GM18951 (cell line): ENCODE data around the gene GAB2.

Experiments used
- POLR2A ChIP-seq: IDR thresholded peaks from 4 replicates; pipeline ENCODE4 v1.6.1; 2011; ENCODE audit warnings: mild to moderate bottlenecking; ENCODE audit not compliant: insufficient read length, insufficient read depth; ENCODE audit errors: extremely low read depth
- in situ Hi-C: fragments of 300-500 bp; cut with MboI; formaldehyde crosslinking; loops from one replicate; pipeline ENCODE4 v1.12.0; 2022; ENCODE audit warnings: low sequenced_read_pairs, mixed read lengths, inconsistent platforms; ENCODE audit not compliant: unreplicated experiment

The GAB2 gene

DNA sequence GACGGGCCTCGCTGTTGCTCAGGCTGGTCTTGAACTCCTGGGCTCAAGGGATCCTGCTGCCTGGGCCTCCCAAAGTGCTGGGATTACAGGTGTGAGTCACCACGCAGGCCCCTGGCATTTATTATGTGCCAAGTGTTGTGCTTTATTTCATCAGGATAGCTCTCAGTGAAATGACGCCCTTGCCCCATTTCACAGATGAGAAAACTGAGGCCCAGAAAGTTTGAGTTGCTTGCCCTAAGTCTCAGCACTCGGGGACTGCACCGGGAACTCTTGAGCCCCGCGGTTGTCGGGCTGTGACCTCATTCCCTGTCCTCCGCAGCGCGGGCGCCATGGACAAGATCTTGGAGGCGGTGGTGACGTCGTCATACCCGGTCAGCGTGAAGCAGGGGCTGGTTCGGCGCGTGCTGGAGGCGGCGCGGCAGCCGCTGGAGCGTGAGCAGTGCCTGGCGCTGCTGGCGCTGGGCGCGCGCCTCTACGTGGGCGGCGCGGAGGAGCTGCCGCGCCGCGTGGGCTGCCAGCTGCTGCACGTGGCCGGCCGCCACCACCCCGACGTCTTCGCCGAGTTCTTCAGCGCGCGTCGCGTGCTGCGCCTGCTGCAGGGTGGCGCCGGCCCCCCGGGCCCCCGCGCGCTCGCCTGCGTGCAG lies 221.6 kb downstream of the GAB2 start:
- no peak for TF ChIP-seq POLR2A
- in situ Hi-C loops, result no loop called here

DNA sequence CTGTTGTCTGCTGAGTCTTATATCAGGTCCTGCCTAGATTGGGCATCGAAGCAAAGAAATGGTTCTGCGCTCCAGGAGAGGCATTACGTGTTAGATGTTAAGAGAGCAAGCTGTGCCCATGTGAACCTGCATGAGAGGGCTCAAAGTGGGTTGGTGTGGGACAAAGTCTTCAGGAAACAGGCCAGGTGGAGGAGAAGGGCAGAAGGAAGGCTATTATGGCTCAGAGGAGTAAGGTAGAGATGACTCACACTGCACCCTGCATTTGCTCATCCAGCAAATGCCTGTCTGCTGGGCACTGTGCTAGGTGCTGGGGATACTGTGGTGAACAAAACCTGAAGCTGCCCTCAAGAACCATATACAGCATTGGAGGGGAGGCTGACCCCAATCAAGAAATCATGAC lies 223.1 kb downstream of the GAB2 start:
- no peak for TF ChIP-seq POLR2A

DNA sequence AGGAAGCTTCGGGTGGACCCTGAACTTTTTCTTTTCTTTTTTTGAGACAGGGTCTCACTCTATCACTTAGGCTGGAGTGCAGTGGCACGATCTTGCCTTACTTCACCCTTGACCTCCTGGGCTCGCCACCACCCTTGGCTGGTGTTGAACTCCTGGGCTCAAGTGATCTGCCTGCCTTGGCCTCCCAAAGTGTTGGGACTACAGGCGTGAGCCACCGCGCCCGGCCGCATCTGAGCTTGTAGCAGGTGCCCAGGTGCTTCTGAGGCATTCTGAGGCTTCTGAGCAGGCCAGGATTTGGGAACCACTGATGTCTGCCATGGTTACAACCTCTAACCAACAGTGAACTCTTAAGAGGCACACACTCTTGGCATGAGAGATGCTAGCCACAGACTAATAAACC lies 223.8 kb downstream of the GAB2 start:
- TF ChIP-seq POLR2A, result no peak
- in situ Hi-C loops, result no loop called here

More for the DNA sequence above, 223.1 kb downstream of the GAB2 start:
- in situ Hi-C loops, result no loop called here

- in situ Hi-C loops, result no loop called here
- no peak for TF ChIP-seq POLR2A
Measured at GRCh38 chr11:78192911-78193351, 224.7 kb downstream of the GAB2 start.

- in situ Hi-C loops, result no loop called here
Measured at GRCh38 chr11:78192223-78192719, 225.3 kb downstream of the GAB2 start.

DNA sequence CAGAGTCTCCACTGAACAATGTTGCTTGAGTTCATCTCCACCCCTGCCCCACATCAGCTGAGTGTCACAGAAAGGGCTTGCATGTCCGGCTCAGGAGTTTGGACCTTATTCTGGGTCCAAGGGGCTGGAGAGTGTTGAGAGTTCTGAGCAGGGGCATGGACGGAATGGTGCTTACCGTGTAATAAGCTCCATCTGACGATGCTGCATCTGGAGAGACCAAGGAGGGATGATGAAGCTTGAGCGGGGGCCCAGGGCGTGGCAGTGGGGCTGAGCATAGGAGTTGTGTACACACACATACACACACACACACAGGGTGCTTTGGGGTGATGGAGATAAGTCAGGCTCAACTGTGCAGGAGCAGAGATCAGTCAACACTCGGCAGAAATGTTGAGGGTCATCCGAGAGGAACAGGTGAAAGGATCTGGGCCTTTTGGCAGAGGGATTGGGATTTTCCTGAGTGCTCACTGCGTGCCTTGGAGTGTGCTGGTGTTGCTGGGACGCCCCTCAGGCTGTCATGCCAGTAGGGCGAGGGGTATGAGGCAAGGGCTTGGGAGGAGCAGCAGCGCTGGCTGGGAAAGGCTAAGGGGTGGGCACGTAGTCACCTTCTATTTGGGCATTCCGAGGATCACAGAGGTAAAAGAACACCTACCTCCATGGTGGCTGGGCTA lies 226.6 kb downstream of the GAB2 start:
- in situ Hi-C loops, result no loop called here
- no peak for TF ChIP-seq POLR2A

More at GRCh38 chr11:78192223-78192719, 225.3 kb downstream of the GAB2 start:
- no peak for TF ChIP-seq POLR2A

DNA sequence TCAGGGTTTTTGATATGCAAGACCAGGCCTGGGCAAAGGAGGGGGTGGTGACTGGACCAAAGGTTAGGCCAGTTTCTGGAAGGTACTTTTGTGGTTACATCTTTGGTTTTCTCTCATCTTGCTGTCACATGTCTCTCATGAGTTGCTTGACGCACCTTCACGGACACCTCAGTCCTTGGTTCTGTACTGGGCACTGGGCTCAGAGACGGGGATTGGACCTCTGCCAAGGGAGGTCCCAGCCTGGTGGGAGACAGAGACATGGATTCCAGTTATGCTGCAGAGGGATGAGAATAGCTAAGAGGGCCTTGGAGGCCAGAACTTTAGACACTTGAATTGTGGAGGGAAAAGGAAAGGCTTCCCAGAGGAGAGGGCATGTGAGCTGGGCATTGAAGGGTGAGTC lies 227.2 kb downstream of the GAB2 start:
- TF ChIP-seq POLR2A, result no peak
- in situ Hi-C loops, result no loop called here

DNA sequence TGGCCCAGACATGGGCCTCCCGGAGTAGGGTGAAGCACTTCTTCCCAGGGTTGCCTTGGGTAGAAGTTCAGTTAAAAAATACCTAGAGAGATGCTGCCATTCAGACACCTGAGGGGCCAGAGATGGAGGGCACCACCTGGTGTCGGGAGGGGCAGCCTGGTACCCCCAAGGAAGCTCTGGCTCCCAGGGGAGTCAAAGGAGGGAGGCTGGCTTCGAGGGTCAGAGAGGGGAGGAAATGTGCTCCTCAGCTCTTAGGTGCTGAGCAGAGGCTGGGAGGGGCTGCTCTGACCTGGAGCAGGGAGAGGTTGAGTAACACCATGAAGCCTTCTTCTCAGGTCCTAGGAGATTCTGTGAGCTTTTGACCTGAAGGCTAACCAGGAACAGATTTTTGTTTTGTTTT lies 227.8 kb downstream of the GAB2 start:
- TF ChIP-seq POLR2A, result no peak
- in situ Hi-C loops, result no loop called here

- in situ Hi-C loops, result no loop called here
- TF ChIP-seq POLR2A, result no peak
Measured at GRCh38 chr11:78189174-78189724, 228.4 kb downstream of the GAB2 start.

GRCh38 chr11:78188286-78189173 lies 229.1 kb downstream of the GAB2 start, which contains the start of the genes KCTD21 and USP35:
Gene KCTD21, minus strand, starts transcription at chr11:78188626. Its CDS starts 14,072 bp downstream, at chr11:78174554.
Gene USP35, plus strand, starts transcription at chr11:78188919. Its CDS starts 7,327 bp downstream, at chr11:78196246.
- in situ Hi-C loops, result no loop called here
- TF ChIP-seq POLR2A, result peak; percentile 66

DNA sequence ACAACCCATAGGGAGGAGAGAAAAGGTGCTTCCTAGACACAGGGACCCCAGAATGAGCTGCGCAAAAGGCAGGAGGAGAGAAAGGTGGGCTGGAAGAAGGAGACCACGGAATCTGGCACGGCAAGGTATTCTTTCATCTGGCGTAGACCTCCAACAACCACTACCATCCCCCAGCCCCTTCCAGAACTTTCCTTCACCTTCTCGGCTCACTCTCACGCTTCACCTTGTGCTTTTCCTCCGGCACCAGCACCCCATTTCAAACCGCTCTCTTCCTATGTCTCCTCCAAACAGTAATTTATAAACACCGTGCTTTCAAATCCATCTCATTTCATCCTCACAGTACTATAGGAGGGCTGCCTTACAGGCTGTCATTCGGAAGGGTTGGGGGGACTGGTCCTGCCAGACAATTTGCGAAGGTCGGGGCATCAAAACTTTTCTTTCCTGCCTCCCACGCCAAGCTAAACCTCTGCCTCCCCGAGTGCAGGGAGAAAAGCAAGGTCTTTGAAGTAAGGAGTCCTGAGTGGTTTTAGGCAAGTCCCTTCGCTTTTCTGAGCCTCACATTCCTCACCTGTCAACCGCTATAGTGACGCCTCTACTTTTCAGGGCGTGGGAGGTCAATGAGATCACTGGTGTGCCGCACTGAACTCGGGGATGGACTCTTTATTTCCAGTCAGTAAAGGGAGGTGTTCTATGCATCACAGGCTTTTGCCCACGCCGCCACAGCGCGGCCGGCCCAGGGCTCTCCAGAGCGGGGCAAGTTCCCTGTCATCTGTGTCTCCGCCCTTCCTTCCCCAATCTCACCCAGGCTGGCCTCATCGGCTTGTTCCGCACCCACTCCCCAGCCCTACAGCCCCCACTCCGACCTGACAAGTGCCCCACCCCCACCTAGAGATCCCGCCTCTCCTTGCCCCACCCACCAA lies 230.0 kb downstream of the GAB2 start:
- TF ChIP-seq POLR2A, result no peak
- in situ Hi-C loops, result no loop called here

GRCh38 chr11:78181185-78181584 lies 236.4 kb downstream of the GAB2 start:
- in situ Hi-C loops, result no loop called here
- TF ChIP-seq POLR2A, result no peak
